GM15510 (cell line): ENCODE measurements around the gene NUP88.
A peak's percentile ranks its signal among the peaks of the same experiment; 100 is the strongest.

Source experiments
- POLR2A ChIP-seq: IDR thresholded peaks from 3 replicates; pipeline ENCODE4 v1.6.1; 2011; ENCODE audit warnings: borderline replicate concordance; ENCODE audit not compliant: insufficient read length; ENCODE audit errors: extremely low read depth

The NUP88 gene

GRCh38 chr17:5419356-5419958 lies at the start of gene NUP88:
TSS of gene NUP88 (minus strand) at chr17:5419662. CDS start at chr17:5419650, 12 bp downstream.
- TF ChIP-seq POLR2A: peak; percentile 90

DNA sequence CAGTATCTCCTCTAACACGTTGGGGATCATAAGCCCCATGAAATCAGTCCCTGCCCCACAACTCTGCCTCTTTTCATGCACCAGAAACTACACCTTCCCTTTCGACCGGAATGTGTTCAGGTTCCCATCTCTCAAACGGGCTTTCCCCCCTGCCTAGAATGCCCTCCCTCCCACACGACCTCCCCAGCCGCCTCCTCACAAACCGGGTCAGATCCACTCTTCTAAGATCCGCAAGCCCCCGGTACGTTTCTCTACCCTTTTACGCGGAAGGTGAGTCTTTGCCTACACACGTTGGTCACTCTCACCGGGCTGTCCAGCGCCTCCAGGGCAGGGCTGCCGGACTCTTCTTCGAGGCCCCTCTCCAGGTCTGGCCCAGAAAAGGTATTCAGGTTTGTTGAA lies 48.6 kb upstream of the NUP88 start:
- TF ChIP-seq POLR2A: no peak

DNA sequence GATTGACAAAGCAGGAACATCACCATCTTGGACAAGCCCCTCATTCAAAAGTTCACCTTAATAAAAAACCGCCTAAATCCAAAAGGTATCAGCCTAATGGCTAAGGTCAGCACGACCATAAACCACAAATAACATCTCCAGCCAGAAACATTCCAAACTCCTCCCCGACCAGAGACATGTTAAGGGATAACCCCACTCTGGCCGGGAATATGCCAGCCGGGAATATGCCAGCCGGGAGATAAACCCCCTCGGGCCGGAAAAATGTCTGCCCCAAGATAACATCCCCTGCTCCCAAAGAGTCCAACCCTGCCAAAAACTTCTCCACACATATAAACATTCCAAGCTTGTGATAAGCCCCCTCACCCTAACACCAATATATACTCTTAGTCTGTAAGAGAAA lies 48.0 kb upstream of the NUP88 start:
- no peak for TF ChIP-seq POLR2A

GRCh38 chr17:5466295-5466694 lies 46.8 kb upstream of the NUP88 start:
- TF ChIP-seq POLR2A: no peak

DNA sequence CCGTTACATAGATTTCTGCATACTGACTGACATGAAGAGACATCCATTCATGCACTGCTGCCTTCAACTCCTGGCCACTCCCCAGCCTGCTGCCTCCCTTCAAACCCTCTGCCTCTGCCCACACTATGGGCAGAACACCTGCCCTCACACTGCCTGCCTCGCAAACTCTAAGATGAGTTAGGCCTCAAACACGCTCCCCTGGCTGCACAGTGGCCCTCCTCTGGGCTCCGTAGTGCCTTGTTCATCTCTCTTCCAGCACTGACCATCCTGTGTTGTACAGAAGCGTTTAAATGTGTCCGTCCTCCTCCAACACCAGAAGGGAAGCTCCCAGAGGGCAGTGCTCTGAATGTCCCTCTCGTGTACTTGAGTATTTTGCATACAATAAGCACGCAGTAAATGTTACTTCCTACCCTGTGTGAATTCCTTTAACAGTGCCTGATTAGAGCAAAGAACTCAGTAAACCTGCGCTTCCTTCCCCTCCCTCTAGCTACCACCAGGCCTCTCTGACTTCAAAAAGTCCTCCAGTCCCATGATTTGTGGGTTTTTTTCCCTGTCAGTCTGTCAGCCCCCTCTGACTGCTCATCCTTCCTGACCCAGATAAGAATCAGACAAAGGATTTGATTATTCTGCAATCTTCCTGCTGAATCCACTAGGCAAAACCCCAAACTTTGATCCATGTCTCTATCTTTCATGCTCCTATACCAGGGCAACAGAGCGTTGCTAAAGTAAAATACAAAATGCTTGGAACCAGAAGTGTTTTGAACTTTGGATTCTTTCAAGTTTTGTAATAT lies 45.5 kb upstream of the NUP88 start:
- TF ChIP-seq POLR2A: no peak

DNA sequence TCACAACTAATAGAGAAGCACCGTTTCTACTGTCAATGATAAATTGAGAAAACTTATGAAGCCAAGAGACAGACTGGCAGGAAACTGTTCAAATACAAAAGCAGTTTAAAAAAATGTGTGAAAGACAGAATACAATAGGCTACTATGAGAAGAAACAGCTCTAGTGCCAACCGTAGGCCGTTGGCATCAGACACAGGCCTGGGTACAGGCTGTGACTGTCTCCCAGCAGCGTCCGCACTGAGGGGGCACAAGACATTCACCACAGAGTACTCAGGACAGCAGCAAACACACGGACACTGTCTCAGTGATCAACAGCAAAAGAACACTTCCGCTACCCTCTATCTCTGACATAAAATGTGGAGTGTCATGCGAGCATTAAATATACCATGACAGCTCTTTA lies 27.3 kb upstream of the NUP88 start:
- TF ChIP-seq POLR2A: no peak

GRCh38 chr17:5444209-5444608 lies 24.7 kb upstream of the NUP88 start:
- TF ChIP-seq POLR2A: no peak

GRCh38 chr17:5443728-5444127 lies 24.3 kb upstream of the NUP88 start:
- TF ChIP-seq POLR2A: no peak

DNA sequence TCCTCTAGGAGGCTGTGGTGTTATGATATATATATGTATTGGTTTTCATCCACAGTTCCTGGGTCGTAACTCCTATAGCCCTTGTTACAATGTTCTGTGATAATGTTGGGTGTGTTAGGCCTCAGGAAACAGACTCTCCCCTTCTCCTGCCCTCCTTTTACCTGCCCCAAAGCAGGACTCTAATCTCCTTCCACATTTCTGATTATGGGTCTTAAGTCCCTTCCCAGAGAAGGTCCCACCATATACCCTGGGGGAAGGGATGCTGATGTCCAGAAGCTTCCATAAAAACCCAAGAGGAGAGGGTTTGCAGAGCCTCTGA lies 19.9 kb upstream of the NUP88 start:
- no peak for TF ChIP-seq POLR2A

- peak; percentile 89 for TF ChIP-seq POLR2A
These were observed 19.4 kb upstream of the NUP88 start, which contains the start of gene C1QBP for GRCh38 chr17:5438716-5439445. TSS of gene C1QBP (minus strand) at chr17:5439155. CDS start at chr17:5439073, 82 bp downstream.

DNA sequence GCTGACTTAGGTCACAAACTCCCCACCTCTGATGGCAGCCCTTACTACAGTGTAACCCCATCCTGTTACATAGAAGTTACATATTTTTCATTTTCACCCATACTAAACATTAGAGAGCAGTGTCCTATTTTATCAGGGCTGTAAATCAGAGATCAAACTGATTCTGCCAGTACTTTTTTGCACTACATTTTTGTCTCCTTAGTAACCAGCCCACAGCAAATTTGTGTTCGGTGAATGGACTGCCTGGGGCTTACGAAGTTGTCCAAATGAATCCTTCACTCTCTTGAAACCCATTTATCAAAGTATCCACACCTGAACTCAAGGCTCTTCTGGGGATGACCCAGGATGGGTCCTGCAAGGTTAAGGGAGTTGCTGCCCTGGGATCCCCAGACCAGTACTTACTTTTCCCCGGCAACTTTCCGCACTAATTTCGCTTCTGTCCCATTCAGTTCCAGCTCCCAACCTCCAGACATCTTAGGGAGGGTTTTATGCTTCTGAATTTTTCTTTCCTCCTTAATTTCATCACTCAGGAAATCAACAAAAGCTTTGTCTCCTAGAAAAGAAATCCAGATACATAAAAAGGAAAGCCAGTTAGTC lies 18.4 kb upstream of the NUP88 start:
- no peak for TF ChIP-seq POLR2A

DNA sequence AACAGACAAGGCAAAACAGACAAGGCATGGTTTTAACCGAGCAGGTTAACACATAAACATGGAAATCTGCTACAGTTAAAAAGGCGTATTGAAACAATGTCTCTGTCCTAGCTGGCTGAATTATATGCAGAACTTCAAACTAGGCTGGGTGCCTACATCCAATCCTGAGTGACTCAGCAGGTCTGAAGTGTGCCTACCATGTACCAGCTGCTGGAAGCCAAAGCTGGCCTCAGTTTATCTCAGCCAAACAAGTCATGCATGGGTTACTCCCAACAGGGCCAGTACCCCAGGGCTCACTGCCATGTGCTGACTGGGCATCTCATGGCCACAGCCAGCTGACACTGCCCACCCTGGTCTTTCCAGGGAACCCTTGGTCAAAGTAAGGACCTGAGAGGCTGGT lies 15.5 kb upstream of the NUP88 start:
- TF ChIP-seq POLR2A: no peak

GRCh38 chr17:5431949-5432556 lies 12.6 kb upstream of the NUP88 start:
- no peak for TF ChIP-seq POLR2A

DNA sequence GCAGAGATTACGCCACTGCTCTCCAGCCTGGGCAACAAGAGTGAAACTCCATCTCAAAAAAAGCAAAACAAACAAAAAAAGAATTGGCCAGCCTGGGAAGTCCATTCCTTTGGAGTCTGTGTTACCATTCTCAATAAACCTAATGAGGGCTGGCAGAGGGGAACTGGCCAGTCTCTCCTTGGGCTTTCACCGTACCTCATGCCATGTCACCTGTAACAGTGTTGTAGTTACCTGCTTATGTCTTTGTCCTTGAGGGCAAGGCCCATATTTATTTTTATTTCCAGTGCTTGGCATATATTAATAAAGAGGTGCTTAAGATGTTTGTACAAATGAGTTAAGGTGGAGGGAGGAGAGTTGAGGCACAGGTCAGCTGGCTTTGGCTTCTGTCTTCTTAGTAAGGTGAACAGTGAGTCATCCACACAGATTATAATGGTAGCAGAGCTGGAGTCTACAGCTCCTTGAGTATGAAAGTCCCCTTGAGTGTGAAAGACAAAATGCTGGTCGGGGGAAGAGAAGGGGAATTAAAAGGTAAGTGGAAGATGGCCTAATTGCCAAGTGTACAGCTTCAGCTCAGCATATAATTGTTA lies 11.0 kb upstream of the NUP88 start:
- TF ChIP-seq POLR2A: no peak
